Fibroblast of villous mesenchyme (primary cell): Measurements from ENCODE around the gene GLYR1. TPM values are rescaled to one million over a fixed set of nuclear protein-coding genes. Genes with fewer than 3 reads are reported as not detected.

Experiments
- DNase-seq: peaks from one replicate; pipeline ENCODE4 v3.0.0-alpha.2; 2010; ENCODE audit warnings: low read depth
- H3K4me3 ChIP-seq: 2 replicates; pipeline ENCODE4 v1.5.1; 2011; ENCODE audit warnings: low read depth, mild to moderate bottlenecking, low read length
- total RNA-seq: library from RNA; depleted of rRNA; stranded (reverse); fragments of >200 nt; gene quantifications from 2 replicates; pipeline ENCODE4 v1.2.3, GENCODE V29; 2012
- TF ChIP-seq, protein P1 (sequence below): IDR thresholded peaks from 2 replicates; pipeline ENCODE4 v1.5.1; 2012; ENCODE audit warnings: low read depth, mild to moderate bottlenecking, low read length; ENCODE audit not compliant: insufficient read depth

GLYR1 gene
- total RNA-seq, 1 donor, result 60.9 TPM

DNA sequence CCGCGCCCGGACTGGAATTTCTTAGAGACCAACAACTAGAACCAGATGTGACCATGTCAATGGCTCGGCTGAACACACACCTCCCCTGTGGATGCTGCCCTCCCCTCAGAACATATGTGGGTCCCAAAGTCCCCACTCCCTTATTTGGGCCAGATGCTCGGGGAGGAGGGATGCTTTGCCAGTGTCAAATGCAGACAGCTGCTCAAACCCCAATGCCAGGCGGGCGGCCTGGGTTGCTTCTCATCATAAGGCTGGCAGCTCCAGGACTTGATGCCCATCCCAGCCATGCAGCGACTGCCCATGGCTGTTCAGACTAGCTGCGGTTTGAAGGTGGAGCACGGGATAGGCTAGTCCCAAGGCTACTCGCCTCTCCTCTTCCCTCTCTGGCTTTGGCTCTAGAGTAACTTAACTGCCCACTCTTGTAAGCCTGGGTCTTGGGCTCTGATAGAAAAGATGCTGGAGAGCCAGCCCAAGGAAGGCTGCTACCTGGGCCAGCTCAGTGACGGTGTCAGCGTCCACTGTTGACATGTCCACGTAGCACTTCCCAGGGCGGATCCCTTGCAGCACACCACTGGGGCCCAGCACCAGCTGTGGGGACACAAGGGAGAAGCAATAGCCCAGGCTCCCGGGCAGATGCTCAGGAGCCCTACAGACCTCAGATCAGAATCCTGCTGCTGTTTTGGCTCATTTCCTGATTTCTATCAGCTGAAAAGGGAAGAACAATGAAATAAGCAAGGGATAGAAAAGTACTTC, 33.7 kb downstream of the GLYR1 start:
- DNase-seq, result no peak
- H3K4me3 ChIP-seq, result no peak overlapping the region
- TF ChIP-seq, protein P1, sequence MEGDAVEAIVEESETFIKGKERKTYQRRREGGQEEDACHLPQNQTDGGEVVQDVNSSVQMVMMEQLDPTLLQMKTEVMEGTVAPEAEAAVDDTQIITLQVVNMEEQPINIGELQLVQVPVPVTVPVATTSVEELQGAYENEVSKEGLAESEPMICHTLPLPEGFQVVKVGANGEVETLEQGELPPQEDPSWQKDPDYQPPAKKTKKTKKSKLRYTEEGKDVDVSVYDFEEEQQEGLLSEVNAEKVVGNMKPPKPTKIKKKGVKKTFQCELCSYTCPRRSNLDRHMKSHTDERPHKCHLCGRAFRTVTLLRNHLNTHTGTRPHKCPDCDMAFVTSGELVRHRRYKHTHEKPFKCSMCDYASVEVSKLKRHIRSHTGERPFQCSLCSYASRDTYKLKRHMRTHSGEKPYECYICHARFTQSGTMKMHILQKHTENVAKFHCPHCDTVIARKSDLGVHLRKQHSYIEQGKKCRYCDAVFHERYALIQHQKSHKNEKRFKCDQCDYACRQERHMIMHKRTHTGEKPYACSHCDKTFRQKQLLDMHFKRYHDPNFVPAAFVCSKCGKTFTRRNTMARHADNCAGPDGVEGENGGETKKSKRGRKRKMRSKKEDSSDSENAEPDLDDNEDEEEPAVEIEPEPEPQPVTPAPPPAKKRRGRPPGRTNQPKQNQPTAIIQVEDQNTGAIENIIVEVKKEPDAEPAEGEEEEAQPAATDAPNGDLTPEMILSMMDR, result no peak

DNA sequence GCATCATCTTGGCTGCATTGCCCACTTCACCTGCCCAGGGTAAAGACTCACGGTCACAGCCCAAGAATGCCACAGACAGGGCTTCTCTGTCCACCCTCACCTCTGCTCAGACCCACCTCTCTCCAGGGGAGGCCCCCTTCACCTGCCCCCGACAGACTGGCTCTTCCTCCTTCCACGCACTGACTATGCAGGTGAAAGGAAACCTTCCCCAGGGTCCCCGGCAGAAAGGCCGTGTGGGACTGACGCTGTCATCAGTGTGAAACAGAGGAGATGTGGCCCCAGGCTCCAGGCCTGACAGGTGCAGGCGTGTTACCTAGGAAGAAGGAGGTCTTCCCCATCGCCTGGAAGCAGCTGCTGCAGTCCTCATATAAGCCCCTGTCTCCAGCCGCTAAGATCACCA, 35.3 kb downstream of the GLYR1 start:
- TF ChIP-seq, protein P1, result no peak
- no peak overlapping the region for H3K4me3 ChIP-seq
- no peak for DNase-seq

DNA sequence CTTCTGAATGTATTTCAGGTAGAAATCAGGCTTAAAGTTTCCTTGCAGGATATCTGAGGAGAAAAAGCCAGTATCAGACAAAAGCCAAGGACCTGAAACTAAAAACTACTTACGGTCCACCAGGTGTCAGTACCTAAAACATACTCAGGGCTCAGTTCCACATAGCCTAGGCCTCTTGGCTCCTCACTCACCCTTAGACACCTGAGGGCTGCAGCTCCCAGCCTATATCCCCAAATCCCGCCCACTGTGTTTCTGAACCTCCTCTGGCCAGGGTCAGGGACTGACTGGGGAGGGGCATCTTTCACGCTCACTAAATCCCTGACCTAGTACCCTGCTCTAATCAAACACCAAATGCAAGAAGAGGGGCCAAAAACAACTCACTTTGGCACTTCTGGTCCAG, 35.8 kb downstream of the GLYR1 start:
- TF ChIP-seq, protein P1, result no peak
- no peak for DNase-seq

DNA sequence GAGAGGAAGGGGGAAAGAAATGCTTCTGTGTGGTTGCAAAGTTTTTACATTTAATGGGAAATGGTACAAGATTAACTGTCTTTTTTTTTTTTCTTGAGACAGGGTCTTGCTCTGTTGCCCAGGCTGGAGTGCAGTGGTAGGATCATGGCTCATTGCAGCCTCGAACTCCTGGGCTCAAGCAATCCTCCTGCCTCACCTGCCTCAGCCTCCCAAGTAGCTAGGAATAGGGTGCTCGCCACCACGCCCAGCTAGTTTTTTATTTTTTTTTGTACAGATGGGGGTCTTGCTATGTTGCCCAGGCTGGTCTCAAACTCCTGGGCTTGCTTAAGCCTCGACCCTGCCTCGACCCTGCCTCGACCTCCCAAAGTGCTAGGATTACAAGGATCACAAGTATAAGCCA, 40.8 kb downstream of the GLYR1 start:
- no peak for DNase-seq
- no peak overlapping the region for H3K4me3 ChIP-seq
- TF ChIP-seq, protein P1, result no peak

More for the DNA sequence above, 35.8 kb downstream of the GLYR1 start:
- no peak overlapping the region for H3K4me3 ChIP-seq

DNA sequence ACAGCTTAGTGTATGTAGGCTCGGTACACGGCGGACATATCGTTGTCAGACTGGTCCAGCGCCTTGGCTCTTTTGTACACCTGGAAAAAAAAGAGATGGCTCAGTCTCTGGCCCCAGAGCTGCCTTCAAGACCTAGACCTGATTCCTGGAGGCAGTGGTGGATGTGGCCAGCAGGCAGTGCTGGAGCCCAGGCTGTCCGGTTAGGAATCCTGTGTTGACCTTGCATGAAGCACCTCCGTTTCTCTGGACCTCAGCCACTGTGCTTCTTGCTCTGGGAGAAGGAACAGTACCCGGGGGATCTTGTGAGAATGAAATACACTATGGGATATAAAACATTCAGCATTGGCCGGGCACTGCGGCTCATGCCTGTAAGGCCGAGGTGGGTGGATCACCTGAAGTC, 41.9 kb downstream of the GLYR1 start:
- no peak overlapping the region for H3K4me3 ChIP-seq
- peak; percentile 7 for DNase-seq
- TF ChIP-seq, protein P1, result no peak

DNA sequence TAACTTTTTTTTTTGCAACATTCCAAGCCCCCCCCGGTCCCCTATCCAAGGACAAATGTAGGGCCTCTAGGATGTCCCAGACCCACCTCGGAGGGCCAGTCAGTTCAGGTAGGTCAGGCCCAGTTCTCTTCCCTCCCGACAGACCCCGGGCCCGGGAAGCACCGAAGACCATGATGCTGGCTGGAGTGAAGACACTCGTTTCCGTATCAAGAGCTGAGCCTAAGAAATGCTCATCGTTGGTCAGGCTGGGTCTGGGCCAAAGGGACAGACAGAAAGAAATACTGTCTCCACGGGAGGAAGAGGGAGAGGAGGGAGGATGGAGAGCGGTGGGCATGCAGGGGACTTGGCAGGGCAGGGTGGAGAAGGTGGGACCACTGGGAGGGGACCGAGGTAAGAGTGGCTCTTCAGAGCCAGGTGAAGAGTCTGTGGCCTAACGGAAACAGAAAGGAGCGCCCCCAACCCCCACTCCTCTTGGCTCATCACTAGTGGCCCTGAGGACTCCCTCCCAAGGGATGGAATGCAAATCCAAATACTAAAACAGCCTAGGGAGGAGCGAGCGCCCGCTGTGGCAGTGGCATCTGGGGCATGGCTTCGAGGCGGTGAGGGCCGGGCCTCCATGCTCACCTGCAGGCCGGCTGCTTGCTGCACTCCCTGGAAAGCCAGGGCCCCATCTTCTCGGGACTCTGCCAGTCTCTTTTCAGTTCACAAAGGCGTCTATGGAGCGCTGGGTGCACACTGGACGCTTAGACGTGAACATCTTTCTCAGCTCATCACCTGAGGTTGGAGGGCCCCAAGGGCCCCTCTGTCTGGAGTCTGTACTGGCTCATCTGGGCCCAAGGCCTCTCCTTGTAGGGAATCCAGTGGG, 43.0 kb downstream of the GLYR1 start:
- DNase-seq, result no peak
- H3K4me3 ChIP-seq, result no peak overlapping the region
- TF ChIP-seq, protein P1, result no peak
